K562 (cell line): ENCODE results near the gene NFATC1. TPM values are rescaled to one million over a fixed set of nuclear protein-coding genes. Genes with fewer than 3 reads are reported as not detected.

Experiments
- STAT5B ChIP-seq: fragments of 250-450 bp; sonication (Bioruptor Pico); IDR thresholded peaks from 2 replicates; pipeline ENCODE4 v1.8.0; 2021; ENCODE audit warnings: mild to moderate bottlenecking, inconsistent platforms
- ZFP1 ChIP-seq: fragments of 450-650 bp; formaldehyde crosslinking; IDR thresholded peaks from 2 replicates; pipeline ENCODE4 v1.4.0; 2020; ENCODE audit warnings: mild to moderate bottlenecking, mixed read lengths
- polyA plus RNA-seq, 8 experiments: library from polyadenylated mRNA; depleted of rRNA in 4 of 8; stranded (reverse) in 5 of 8; unstranded in 3 of 8; fragments of >200 nt; fragmentation: Nextera tagmentation in 2 of 8; fragmentation: Illumina TruSeq in 1 of 8; extraction: Ambion mirVana in 2 of 8; extraction: Trizol in 1 of 8; gene quantifications; 2 replicates each; pipeline versions ENCODE4 v1.2.1 to v1.2.3, GENCODE V29; 2011 to 2014; ENCODE audit warnings: inconsistent platforms in 1 of 8, missing spikeins in 1 of 8
- total RNA-seq, 7 experiments: library from RNA; depleted of rRNA in 6 of 7; stranded (reverse); fragments of >200 nt in 6 of 7; fragmentation: Illumina TruSeq in 2 of 7; extraction: Trizol in 2 of 7; gene quantifications; 2 replicates each; pipeline versions ENCODE4 v1.2.1 to v1.2.3, GENCODE V29; 2011 to 2021; ENCODE audit warnings: low replicate concordance in 1 of 7
- TF ChIP-seq, protein P1 (sequence below): fragments of 250-450 bp; sonication (Bioruptor Pico); IDR thresholded peaks from 2 replicates; pipeline ENCODE4 v1.4.0; 2020
- TF ChIP-seq, protein P2 (sequence below), 2 experiments: fragments of 450-650 bp; IDR thresholded peaks; 2 replicates each; pipeline ENCODE4 v1.6.1; 2018; ENCODE audit warnings: mild to moderate bottlenecking in 2 of 2, low read depth in 1 of 2; ENCODE audit not compliant: partially characterized antibody in 2 of 2

NFATC1 gene
- total and polyA plus RNA-seq, 9 of the 15 experiments (the other 6 are each of a cell fraction or from before 2014, with no cell fraction given): 1.1 to 16.4 (median 2.5) TPM

DNA sequence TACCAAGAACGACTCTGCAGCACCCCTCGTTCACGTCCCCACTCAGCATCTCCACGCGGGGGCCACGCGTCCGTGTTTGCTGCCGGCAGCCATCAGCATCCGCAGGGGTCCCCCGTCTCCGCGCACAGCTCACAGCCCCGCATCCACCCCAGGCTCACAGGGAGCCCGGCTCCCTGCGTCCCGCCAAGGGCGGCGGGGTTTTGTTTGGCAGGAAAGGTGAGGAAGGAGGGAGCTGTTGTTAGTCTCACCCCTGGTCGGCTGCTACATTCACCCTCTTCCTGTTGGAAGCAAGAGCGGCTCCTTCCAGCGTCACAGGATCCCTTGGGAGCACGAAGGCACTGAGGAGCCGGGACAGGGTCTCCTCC, 152.9 kb downstream of the NFATC1 start (continued):
- TF ChIP-seq, protein P1, sequence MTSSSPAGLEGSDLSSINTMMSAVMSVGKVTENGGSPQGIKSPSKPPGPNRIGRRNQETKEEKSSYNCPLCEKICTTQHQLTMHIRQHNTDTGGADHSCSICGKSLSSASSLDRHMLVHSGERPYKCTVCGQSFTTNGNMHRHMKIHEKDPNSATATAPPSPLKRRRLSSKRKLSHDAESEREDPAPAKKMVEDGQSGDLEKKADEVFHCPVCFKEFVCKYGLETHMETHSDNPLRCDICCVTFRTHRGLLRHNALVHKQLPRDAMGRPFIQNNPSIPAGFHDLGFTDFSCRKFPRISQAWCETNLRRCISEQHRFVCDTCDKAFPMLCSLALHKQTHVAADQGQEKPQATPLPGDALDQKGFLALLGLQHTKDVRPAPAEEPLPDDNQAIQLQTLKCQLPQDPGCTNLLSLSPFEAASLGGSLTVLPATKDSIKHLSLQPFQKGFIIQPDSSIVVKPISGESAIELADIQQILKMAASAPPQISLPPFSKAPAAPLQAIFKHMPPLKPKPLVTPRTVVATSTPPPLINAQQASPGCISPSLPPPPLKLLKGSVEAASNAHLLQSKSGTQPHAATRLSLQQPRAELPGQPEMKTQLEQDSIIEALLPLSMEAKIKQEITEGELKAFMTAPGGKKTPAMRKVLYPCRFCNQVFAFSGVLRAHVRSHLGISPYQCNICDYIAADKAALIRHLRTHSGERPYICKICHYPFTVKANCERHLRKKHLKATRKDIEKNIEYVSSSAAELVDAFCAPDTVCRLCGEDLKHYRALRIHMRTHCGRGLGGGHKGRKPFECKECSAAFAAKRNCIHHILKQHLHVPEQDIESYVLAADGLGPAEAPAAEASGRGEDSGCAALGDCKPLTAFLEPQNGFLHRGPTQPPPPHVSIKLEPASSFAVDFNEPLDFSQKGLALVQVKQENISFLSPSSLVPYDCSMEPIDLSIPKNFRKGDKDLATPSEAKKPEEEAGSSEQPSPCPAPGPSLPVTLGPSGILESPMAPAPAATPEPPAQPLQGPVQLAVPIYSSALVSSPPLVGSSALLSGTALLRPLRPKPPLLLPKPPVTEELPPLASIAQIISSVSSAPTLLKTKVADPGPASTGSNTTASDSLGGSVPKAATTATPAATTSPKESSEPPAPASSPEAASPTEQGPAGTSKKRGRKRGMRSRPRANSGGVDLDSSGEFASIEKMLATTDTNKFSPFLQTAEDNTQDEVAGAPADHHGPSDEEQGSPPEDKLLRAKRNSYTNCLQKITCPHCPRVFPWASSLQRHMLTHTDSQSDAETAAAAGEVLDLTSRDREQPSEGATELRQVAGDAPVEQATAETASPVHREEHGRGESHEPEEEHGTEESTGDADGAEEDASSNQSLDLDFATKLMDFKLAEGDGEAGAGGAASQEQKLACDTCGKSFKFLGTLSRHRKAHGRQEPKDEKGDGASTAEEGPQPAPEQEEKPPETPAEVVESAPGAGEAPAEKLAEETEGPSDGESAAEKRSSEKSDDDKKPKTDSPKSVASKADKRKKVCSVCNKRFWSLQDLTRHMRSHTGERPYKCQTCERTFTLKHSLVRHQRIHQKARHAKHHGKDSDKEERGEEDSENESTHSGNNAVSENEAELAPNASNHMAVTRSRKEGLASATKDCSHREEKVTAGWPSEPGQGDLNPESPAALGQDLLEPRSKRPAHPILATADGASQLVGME: no peak
- no peak for TF ChIP-seq STAT5B (CRISPR knock-in tag)
- TF ChIP-seq ZFP1: no peak
- TF ChIP-seq, protein P2, sequence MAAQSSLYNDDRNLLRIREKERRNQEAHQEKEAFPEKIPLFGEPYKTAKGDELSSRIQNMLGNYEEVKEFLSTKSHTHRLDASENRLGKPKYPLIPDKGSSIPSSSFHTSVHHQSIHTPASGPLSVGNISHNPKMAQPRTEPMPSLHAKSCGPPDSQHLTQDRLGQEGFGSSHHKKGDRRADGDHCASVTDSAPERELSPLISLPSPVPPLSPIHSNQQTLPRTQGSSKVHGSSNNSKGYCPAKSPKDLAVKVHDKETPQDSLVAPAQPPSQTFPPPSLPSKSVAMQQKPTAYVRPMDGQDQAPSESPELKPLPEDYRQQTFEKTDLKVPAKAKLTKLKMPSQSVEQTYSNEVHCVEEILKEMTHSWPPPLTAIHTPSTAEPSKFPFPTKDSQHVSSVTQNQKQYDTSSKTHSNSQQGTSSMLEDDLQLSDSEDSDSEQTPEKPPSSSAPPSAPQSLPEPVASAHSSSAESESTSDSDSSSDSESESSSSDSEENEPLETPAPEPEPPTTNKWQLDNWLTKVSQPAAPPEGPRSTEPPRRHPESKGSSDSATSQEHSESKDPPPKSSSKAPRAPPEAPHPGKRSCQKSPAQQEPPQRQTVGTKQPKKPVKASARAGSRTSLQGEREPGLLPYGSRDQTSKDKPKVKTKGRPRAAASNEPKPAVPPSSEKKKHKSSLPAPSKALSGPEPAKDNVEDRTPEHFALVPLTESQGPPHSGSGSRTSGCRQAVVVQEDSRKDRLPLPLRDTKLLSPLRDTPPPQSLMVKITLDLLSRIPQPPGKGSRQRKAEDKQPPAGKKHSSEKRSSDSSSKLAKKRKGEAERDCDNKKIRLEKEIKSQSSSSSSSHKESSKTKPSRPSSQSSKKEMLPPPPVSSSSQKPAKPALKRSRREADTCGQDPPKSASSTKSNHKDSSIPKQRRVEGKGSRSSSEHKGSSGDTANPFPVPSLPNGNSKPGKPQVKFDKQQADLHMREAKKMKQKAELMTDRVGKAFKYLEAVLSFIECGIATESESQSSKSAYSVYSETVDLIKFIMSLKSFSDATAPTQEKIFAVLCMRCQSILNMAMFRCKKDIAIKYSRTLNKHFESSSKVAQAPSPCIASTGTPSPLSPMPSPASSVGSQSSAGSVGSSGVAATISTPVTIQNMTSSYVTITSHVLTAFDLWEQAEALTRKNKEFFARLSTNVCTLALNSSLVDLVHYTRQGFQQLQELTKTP (IDR thresholded peaks at IDR 0.05; ENCODE audit: low read depth in 1 of 2, partially characterized antibody in 2 of 2): no peak
